Measurements from ENCODE around the gene KCNG2. TPM values are rescaled to one million over a fixed set of nuclear protein-coding genes. Genes with fewer than 3 reads are reported as not detected.

KCNG2 gene
- total and polyA plus RNA-seq, 2 of the 8 experiments (the other 6 are each of a cell fraction or from before 2014, with no cell fraction given), result 0.19 to 0.74 TPM

- H4K5ac ChIP-seq (ENCODE audit: insufficient read length, low read depth, low read length), result no peak overlapping the region
- no peaks in the 10 kb centered on the region for H3K36me3 ChIP-seq (ENCODE audit: control insufficient read depth in 2 of 4, insufficient read depth in 4 of 4, low read length in 3 of 4)
- H2BK20ac ChIP-seq (ENCODE audit: low read length), result no peak overlapping the region
- H2BK12ac ChIP-seq (ENCODE audit: low read depth, low read length), result no peak overlapping the region
- H3K27me3 ChIP-seq (replicated peaks in 1 of 4; ENCODE audit: control insufficient read depth in 3 of 4, extremely low read depth in 1 of 4, insufficient read depth in 3 of 4, low read length in 3 of 4), result no peaks in the 10 kb centered on the region
- no peaks in the 10 kb centered on the region for H3K4me1 ChIP-seq (replicated peaks in 1 of 4; ENCODE audit: control insufficient read depth in 3 of 4, insufficient read depth in 4 of 4, low read length in 3 of 4)
- no peak overlapping the region for H3K14ac ChIP-seq (ENCODE audit: insufficient read length)
- POLR2A ChIA-PET (ENCODE audit: partially characterized antibody), result interaction anchor here (0.9 kb wide), 1 partner anchor 27 kb away, joined by 3 read pairs; no protein-coding TSS in a partner anchor
- H3K9ac ChIP-seq (replicated peaks in 1 of 4; ENCODE audit: extremely low read depth in 1 of 4, low read depth in 3 of 4, low read length in 3 of 4), result no peak overlapping the region
- CTCF ChIA-PET (ENCODE audit: partially characterized antibody), result interaction anchor here (1.0 kb wide), 1 partner anchor 13 kb away, joined by 4 read pairs; no protein-coding TSS in a partner anchor
- no peak for TF ChIP-seq BCL11A (IDR thresholded peaks at IDR 0.05; ENCODE audit: low read depth in 2 of 2, low read length in 2 of 2)
- TF ChIP-seq RNF2 (IDR thresholded peaks at IDR 0.05; ENCODE audit: borderline replicate concordance, low read depth, low read length, missing control alignments, poor library complexity, severe bottlenecking), result no peak
- no peak for TF ChIP-seq CHD1 (IDR thresholded peaks at IDR 0.05; ENCODE audit: low read depth, low read length)
- TF ChIP-seq SUZ12 (IDR thresholded peaks at IDR 0.05; ENCODE audit: low read length), result no peak
- no peak for TF ChIP-seq EZH2 (IDR thresholded peaks at IDR 0.05; ENCODE audit: low read depth, low read length, severe bottlenecking)
- no peak for TF ChIP-seq MAX (IDR thresholded peaks at IDR 0.05)
- TF ChIP-seq MAFK (IDR thresholded peaks at IDR 0.05; ENCODE audit: low read depth, low read length), result no peak
- no peak for TF ChIP-seq GABPA (IDR thresholded peaks at IDR 0.05; ENCODE audit: borderline replicate concordance, insufficient read depth, low read length)
- no peak for TF ChIP-seq RXRA (IDR thresholded peaks at IDR 0.05; ENCODE audit: insufficient read depth, low read depth, low read length)
- H4K8ac ChIP-seq (ENCODE audit: extremely low read depth, insufficient read depth, low read length), result no peak overlapping the region
- DNase-seq (ENCODE audit: low read depth in 1 of 2, low spot score in 2 of 2) (no peak), FAIRE-seq (no peak)
- no peaks in the 10 kb centered on the region for H3K79me2 ChIP-seq (ENCODE audit: control insufficient read depth in 1 of 2, insufficient read depth in 2 of 2, low read length in 2 of 2)
- H3K23ac ChIP-seq (ENCODE audit: insufficient read length), result no peak overlapping the region
- no peak overlapping the region for H2BK15ac ChIP-seq (ENCODE audit: low read length)
- H4K91ac ChIP-seq (replicated peaks; ENCODE audit: insufficient read length, low read length), result no peak overlapping the region
- H3K27ac ChIP-seq (ENCODE audit: low read depth, low read length), result no peak overlapping the region
- H3K79me1 ChIP-seq (ENCODE audit: low read depth, low read length), result no peaks in the 10 kb centered on the region
- H3K9me3 ChIP-seq (ENCODE audit: insufficient read depth in 2 of 2, low read depth in 1 of 2, low read length in 1 of 2), result peaks cover under 1 to 22% of the 10 kb centered on the region in 2 experiments
- no peak overlapping the region for H3K56ac ChIP-seq (replicated peaks; ENCODE audit: insufficient read length, low read depth, low read length)
- WGBS, 2 experiments (ENCODE audit: extremely low coverage in 1 of 2, insufficient coverage in 1 of 2, insufficient read length in 1 of 2, insufficient replicate concordance in 2 of 2, low coverage in 1 of 2, low lambda C conversion rate in 2 of 2, missing lambda C conversion rate in 1 of 2), result 88% methylated on average over 25 of the region's 29 CpGs; no CpG with 5 or more reads in 1 of the 2 experiments
- H3K4ac ChIP-seq (replicated peaks; ENCODE audit: insufficient read length, low read depth, low read length), result no peak overlapping the region
- H3K4me3 ChIP-seq (ENCODE audit: extremely low read depth in 1 of 4, insufficient read depth in 2 of 4, low read depth in 3 of 4, low read length in 4 of 4), result no peak overlapping the region
- H3K4me2 ChIP-seq (ENCODE audit: insufficient read depth in 1 of 2, low read depth in 2 of 2, low read length in 2 of 2), result no peak overlapping the region
- no peaks in the 10 kb centered on the region for H4K20me1 ChIP-seq (replicated peaks in 1 of 2; ENCODE audit: control insufficient read depth in 1 of 2, insufficient read depth in 2 of 2, low read length in 2 of 2)
- H2BK5ac ChIP-seq (ENCODE audit: low read depth, low read length), result no peak overlapping the region
- no peak overlapping the region for H2BK120ac ChIP-seq (replicated peaks; ENCODE audit: low read depth, low read length)
- H3K23me2 ChIP-seq (ENCODE audit: low read depth, low read length), result no peaks in the 10 kb centered on the region
- H2AK5ac ChIP-seq (ENCODE audit: low read depth, low read length), result no peak overlapping the region
- H2AFZ ChIP-seq (ENCODE audit: low read length), result no peak overlapping the region
- no peak overlapping the region for H3K18ac ChIP-seq (ENCODE audit: extremely low read depth, low read length)
Measured at GRCh38 chr18:79884294-79884962, 86.7 kb downstream of the KCNG2 start.

Measured in H1 (cell line).